OCI-LY7 (cell line): Measurements from ENCODE around the gene DCP2. TPM values are rescaled to one million over a fixed set of nuclear protein-coding genes. Genes with fewer than 3 reads are reported as not detected.

Experiments used
- BruUV-seq: library from RNA; stranded (reverse); fragments of 400-500 nt; replicated peaks from 2 replicates; lab custom pipeline; 2021; lab: Mats Ljungman, UMichigan
- CTCF ChIA-PET: fragments of 300-600 bp; sonication (Branson Sonifier 250); formaldehyde crosslinking; loops from one replicate; lab custom pipeline; 2022; ENCODE audit warnings: antibody characterized with exemption; ENCODE audit not compliant: unreplicated experiment; lab: Charles Lee
- POLR2A ChIA-PET: fragments of 300-600 bp; sonication (Branson Sonifier 250); formaldehyde crosslinking; loops from one replicate; lab custom pipeline; 2022; ENCODE audit warnings: antibody characterized with exemption; lab: Charles Lee
- DNase-seq: peaks from one replicate; pipeline ENCODE4 v3.0.0-alpha.2; 2015; ENCODE audit warnings: low spot score
- H2AFZ ChIP-seq: fragments of 200-600 bp; sonication (generic), shearing (Covaris generic); 2 replicates; pipeline ENCODE4 v1.6.1; 2014; ENCODE audit warnings: mild to moderate bottlenecking, antibody characterized with exemption, low read length, moderate library complexity
- H3K27ac ChIP-seq: fragments of 200-600 bp; sonication (generic); 2 replicates; pipeline ENCODE4 v1.5.1; 2014; ENCODE audit warnings: mixed run types, low read depth, mild to moderate bottlenecking, moderate library complexity, low read length, inconsistent platforms; ENCODE audit not compliant: poor library complexity, severe bottlenecking
- H3K36me3 ChIP-seq: fragments of 200-600 bp; sonication (generic); 2 replicates; pipeline ENCODE4 v1.6.1; 2014; ENCODE audit warnings: mild to moderate bottlenecking, antibody characterized with exemption, low read length, moderate library complexity, mixed read lengths; ENCODE audit not compliant: insufficient read depth
- H3K4me1 ChIP-seq: fragments of 200-600 bp; sonication (generic); 2 replicates; pipeline ENCODE4 v1.5.1; 2014; ENCODE audit warnings: mild to moderate bottlenecking, low read length; ENCODE audit not compliant: insufficient read depth, poor library complexity, severe bottlenecking
- H3K4me2 ChIP-seq: fragments of 200-600 bp; sonication (generic); 2 replicates; pipeline ENCODE4 v1.6.1; 2014; ENCODE audit warnings: mild to moderate bottlenecking, low read length
- H3K4me3 ChIP-seq: fragments of 200-600 bp; sonication (generic); 2 replicates; pipeline ENCODE4 v1.5.1; 2014; ENCODE audit warnings: mild to moderate bottlenecking, low read depth, low read length; ENCODE audit not compliant: poor library complexity, severe bottlenecking
- H3K79me2 ChIP-seq: fragments of 200-600 bp; sonication (generic); 2 replicates; pipeline ENCODE4 v1.6.1; 2016; ENCODE audit warnings: low read depth, mild to moderate bottlenecking, low read length, moderate library complexity, mixed read lengths; ENCODE audit not compliant: insufficient read depth
- H3K9me2 ChIP-seq: fragments of 200-600 bp; sonication (generic); 2 replicates; pipeline ENCODE4 v1.6.1; 2016; ENCODE audit warnings: mild to moderate bottlenecking, low read length, mixed read lengths; ENCODE audit not compliant: insufficient read depth
- H3K9me3 ChIP-seq: fragments of 200-600 bp; sonication (generic); 2 replicates; pipeline ENCODE4 v1.6.1; 2014; ENCODE audit warnings: mild to moderate bottlenecking, mixed run types, low read length, mixed read lengths
- H4K20me1 ChIP-seq: fragments of 200-600 bp; sonication (generic); 2 replicates; pipeline ENCODE4 v1.6.1; 2014; ENCODE audit warnings: mild to moderate bottlenecking, antibody characterized with exemption, low read length, moderate library complexity, mixed read lengths; ENCODE audit not compliant: insufficient read depth
- CTCF ChIP-seq: fragments of 200-600 bp; sonication (generic); conservative IDR thresholded peaks from 2 replicates; pipeline ENCODE4 v1.5.1; 2014; ENCODE audit warnings: mild to moderate bottlenecking, antibody characterized with exemption, low read length, moderate library complexity, mixed read lengths
- EZH2phosphoT487 ChIP-seq: fragments of 200-600 bp; sonication (generic); IDR thresholded peaks from 2 replicates; pipeline ENCODE4 v1.6.1; 2018; ENCODE audit warnings: low read depth, borderline replicate concordance, mild to moderate bottlenecking, mixed run types, antibody characterized with exemption, low read length, moderate library complexity, mixed read lengths
- intact Hi-C: fragments of 100-400 bp; cut with micrococcal nuclease; formaldehyde crosslinking; loops from one replicate; pipeline ENCODE4 v1.10.0; 2022; ENCODE audit not compliant: unreplicated experiment
- total RNA-seq, 2 experiments: library from RNA; depleted of rRNA in 1 of 2; stranded (reverse); fragments of >200 nt in 1 of 2; shearing (Covaris generic) in 1 of 2; gene quantifications; 2 replicates each; pipeline ENCODE4 v1.2.3, GENCODE V29; 2014 to 2022

Gene DCP2
- total RNA-seq, 2 experiments from 2014 or later, result 81.3 to 139 TPM

- H2AFZ ChIP-seq, result no peak overlapping the region
- no peak overlapping the region for H3K4me2 ChIP-seq
- ChIA-PET POLR2A (interaction anchor here (0.9 kb wide), 1 partner anchor 14 kb away, joined by 3 read pairs; no protein-coding TSS in a partner anchor), CTCF (no interaction called here)
- H4K20me1 ChIP-seq, result no peaks in the 10 kb centered on the region
- intact Hi-C loops, result no loop called here
- no peaks in the 10 kb centered on the region for H3K9me2 ChIP-seq
- H3K27ac ChIP-seq, result no peak overlapping the region
- H3K36me3 ChIP-seq, result no peaks in the 10 kb centered on the region
- no peaks in the 10 kb centered on the region for H3K79me2 ChIP-seq
- no TSS peak for BruUV-seq
- no peak for DNase-seq
- no peak overlapping the region for H3K4me3 ChIP-seq
- TF ChIP-seq EZH2phosphoT487, result no peak
- no peak for TF ChIP-seq CTCF
- no peaks in the 10 kb centered on the region for H3K9me3 ChIP-seq
- H3K4me1 ChIP-seq, result no peaks in the 10 kb centered on the region
Measured at GRCh38 chr5:113068559-113068958, 92.0 kb downstream of the DCP2 start.

Other genes starting within 250 kb of the DCP2 start
- 33.1 and 41.4 TPM in 2 replicates for gene APC, start 238.9 kb upstream of the DCP2 start, total RNA-seq (2014; rRNA removed; shearing (Covaris generic))
- 34.8 and 35.9 TPM in 2 replicates for gene APC, start 238.9 kb upstream of the DCP2 start, total RNA-seq (2022)
- gene SRP19, start 115.5 kb upstream of the DCP2 start, total RNA-seq (2014; rRNA removed; shearing (Covaris generic)), result 32.9 and 48.1 TPM in 2 replicates
- 64.7 and 68.3 TPM in 2 replicates for gene SRP19, start 115.5 kb upstream of the DCP2 start, total RNA-seq (2022)
- 20.9 and 25.5 TPM in 2 replicates for gene REEP5, start 54.6 kb upstream of the DCP2 start, total RNA-seq (2014; rRNA removed; shearing (Covaris generic))
- gene REEP5, start 54.6 kb upstream of the DCP2 start, total RNA-seq (2022), result 29.5 and 32.0 TPM in 2 replicates